Adrenal gland (tissue), 12 donors: ENCODE results near the gene SPTLC1. TPM values are rescaled to one million over a fixed set of nuclear protein-coding genes. Genes with fewer than 3 reads are reported as not detected.

Experiments
- DNase-seq, 7 donors: peaks; one replicate each; pipeline ENCODE4 v3.0.0-alpha.2; 2019 to 2020
- H3K27ac ChIP-seq, 5 donors: fragments of 200-600 bp; sonication (generic) in 4 of 5; 1 replicate in 3 of 5; 2 replicates in 2 of 5; pipeline versions ENCODE4 v1.5.1 to v1.8.0; 2016 to 2020; ENCODE audit warnings: mild to moderate bottlenecking in 1 of 5
- H3K27me3 ChIP-seq: fragments of 200-600 bp; 2 replicates; pipeline ENCODE4 v1.8.0; 2021
- H3K36me3 ChIP-seq, 2 donors: fragments of 200-600 bp; replicated peaks in 1 of 2; 1 replicate in 1 of 2; 2 replicates in 1 of 2; pipeline versions ENCODE4 v1.5.1 to v1.8.0; 2018 to 2022
- H3K4me1 ChIP-seq, 2 donors: fragments of 200-600 bp; replicated peaks in 1 of 2; 1 replicate in 1 of 2; 2 replicates in 1 of 2; pipeline versions ENCODE4 v1.5.1 to v1.8.0; 2018 to 2021
- H3K4me3 ChIP-seq, 4 donors: fragments of 200-600 bp; sonication (generic) in 3 of 4; one replicate each; pipeline ENCODE4 v1.5.1; 2016 to 2018
- H3K9me3 ChIP-seq, 3 donors: fragments of 200-600 bp; sonication (generic) in 1 of 3; replicated peaks in 1 of 3; 1 replicate in 2 of 3; 2 replicates in 1 of 3; pipeline versions ENCODE4 v1.5.1 to v1.8.0; 2016 to 2021
- CTCF ChIP-seq, 6 experiments: fragments of 450-650 bp in 4 of 6; fragments of 200-600 bp in 2 of 6; sonication (generic) in 1 of 6; IDR thresholded peaks; 1 replicate in 5 of 6; 2 replicates in 1 of 6; pipeline versions ENCODE4 v1.5.1 to v1.8.0; 2016 to 2021; ENCODE audit warnings: antibody characterized with exemption in 6 of 6, mild to moderate bottlenecking in 2 of 6, moderate library complexity in 1 of 6
- POLR2A ChIP-seq, 2 donors: fragments of 450-650 bp; IDR thresholded peaks; one replicate each; pipeline ENCODE4 v1.6.1; 2017; ENCODE audit warnings: antibody characterized with exemption in 2 of 2, mild to moderate bottlenecking in 2 of 2, moderate library complexity in 1 of 2
- WGBS, 4 donors: extraction: QIAGEN DNeasy Blood & Tissue Kit in 2 of 4; methylation state at CpG; one replicate each; pipeline versions ENCODE4 v1.1.5 to v1.1.7; 2013 to 2017; 5-methylcytosine and 5-hydroxymethylcytosine counted together
- intact Hi-C, 2 donors: fragments of 100-400 bp; cut with DNase I; formaldehyde crosslinking; loops; one replicate each; pipeline versions ENCODE4 v1.14.1 to v1.15.0; 2022 to 2023
- polyA plus RNA-seq, 3 donors: library from polyadenylated mRNA; stranded (reverse); fragments of 200-250 nt in 2 of 3; fragments of 350-450 nt in 1 of 3; fragmentation: Illumina TruSeq in 1 of 3; extraction: RNeasy Lipid Tissue Mini Kit (QIAGEN cat#74804) in 1 of 3; gene quantifications; one replicate each; pipeline ENCODE4 v1.2.3, GENCODE V29; 2013 to 2014
- total RNA-seq, 9 donors: library from RNA; depleted of rRNA in 4 of 9; stranded (reverse); fragments of >200 nt in 4 of 9; fragments of 120-200 nt in 1 of 9; fragmentation: NEBNext Ultra II Directional in 1 of 9; extraction: Animal tissue kit (Norgen Biotek cat#: 25700) in 1 of 9; gene quantifications; one replicate each; pipeline versions ENCODE4 v1.1.0 to v1.2.4, GENCODE V29; 2013 to 2023
- donor health status: healthy with polysubstance abuse.
- donor health status: Bipolar disorder and iron deficiency.
- donor health status: DM: yes; HTN: yes; CAD: no.
- donor health status: DM: no; HTN: no; CAD: no.
- donor health status: DM: no; HTN: no; CAD: no.
- donor health status: DM: yes; HTN: yes; CAD: no.

SPTLC1 gene
- total and polyA plus RNA-seq, 12 donors = 18.8 to 106 (median 72.9) TPM

- intact Hi-C loops = no loop called here
- 81 to 89% (median 86%) methylated on average over 2 of the region's 2 CpGs for WGBS, 4 donors
- H3K27ac ChIP-seq = peak overlapping the region in 1 of 5 donors; percentile 15
- no peaks in the 10 kb centered on the region for H3K27me3 ChIP-seq
- H3K9me3 ChIP-seq = no peaks in the 10 kb centered on the region
- no peak for DNase-seq
- no peak for TF ChIP-seq CTCF (IDR thresholded peaks at IDR 0.05)
- TF ChIP-seq POLR2A (IDR thresholded peaks at IDR 0.05) = no peak
- H3K4me1 ChIP-seq = no peaks in the 10 kb centered on the region
- peaks cover 0 to 28% of the 10 kb centered on the region in 2 donors for H3K36me3 ChIP-seq
- no peak overlapping the region for H3K4me3 ChIP-seq
Measured at GRCh38 chr9:92036756-92037155, 78.5 kb downstream of the SPTLC1 start.

- no peaks in the 10 kb centered on the region for H3K27me3 ChIP-seq
- no peaks in the 10 kb centered on the region for H3K9me3 ChIP-seq
- H3K27ac ChIP-seq = peak overlapping the region in 1 of 5 donors; percentile 15
- 93 to 97% (median 95%) methylated on average over 5 of the region's 5 CpGs for WGBS, 4 donors
- TF ChIP-seq POLR2A (IDR thresholded peaks at IDR 0.05) (no peak), CTCF (IDR thresholded peaks at IDR 0.05) (no peak)
- intact Hi-C loops = no loop called here
- no peaks in the 10 kb centered on the region for H3K4me1 ChIP-seq
- H3K4me3 ChIP-seq = no peak overlapping the region
- peaks cover 0 to 29% of the 10 kb centered on the region in 2 donors for H3K36me3 ChIP-seq
- no peak for DNase-seq
Measured at GRCh38 chr9:92036411-92036746, 78.8 kb downstream of the SPTLC1 start.

- WGBS, 4 donors = 75 to 82% (median 79%) methylated on average over 12 of the region's 12 CpGs
- Histone ChIP-seq H3K9me3 (no peaks in the 10 kb centered on the region), H3K4me1 (no peaks in the 10 kb centered on the region), H3K27ac (peak overlapping the region in 1 of 5 donors; percentile 15), H3K4me3 (no peak overlapping the region), H3K36me3 (peaks cover 0 to 29% of the 10 kb centered on the region in 2 donors), H3K27me3 (no peaks in the 10 kb centered on the region)
- TF ChIP-seq POLR2A (IDR thresholded peaks at IDR 0.05) (no peak), CTCF (IDR thresholded peaks at IDR 0.05) (no peak)
- no peak for DNase-seq
- intact Hi-C loops = no loop called here
Measured at GRCh38 chr9:92035687-92036410, 79.4 kb downstream of the SPTLC1 start.

GRCh38 chr9:92035146-92035545, 80.1 kb downstream of the SPTLC1 start:
- peaks cover 0 to 29% of the 10 kb centered on the region in 2 donors for H3K36me3 ChIP-seq
- H3K9me3 ChIP-seq = no peaks in the 10 kb centered on the region
- WGBS, 4 donors = 81 to 91% (median 89%) methylated on average over 4 of the region's 4 CpGs
- no peaks in the 10 kb centered on the region for H3K27me3 ChIP-seq
- no peak for TF ChIP-seq CTCF (IDR thresholded peaks at IDR 0.05)
- no peak for TF ChIP-seq POLR2A (IDR thresholded peaks at IDR 0.05)
- no peaks in the 10 kb centered on the region for H3K4me1 ChIP-seq
- H3K27ac ChIP-seq = no peak overlapping the region
- intact Hi-C loops = no loop called here
- H3K4me3 ChIP-seq = no peak overlapping the region
- no peak for DNase-seq
